KG1 (cell line): ENCODE measurements around the gene R3HDM1.
"Not testable (repeated sequence)": the region's sequence is repeated elsewhere in the genome, so short reads cannot be mapped to it uniquely, and the experiment has no call there.

ENCODE experiments used
- DNase-seq: peaks from one replicate; lab custom pipeline; 2025; lab: John Stamatoyannopoulos, UW

R3HDM1 gene

DNA sequence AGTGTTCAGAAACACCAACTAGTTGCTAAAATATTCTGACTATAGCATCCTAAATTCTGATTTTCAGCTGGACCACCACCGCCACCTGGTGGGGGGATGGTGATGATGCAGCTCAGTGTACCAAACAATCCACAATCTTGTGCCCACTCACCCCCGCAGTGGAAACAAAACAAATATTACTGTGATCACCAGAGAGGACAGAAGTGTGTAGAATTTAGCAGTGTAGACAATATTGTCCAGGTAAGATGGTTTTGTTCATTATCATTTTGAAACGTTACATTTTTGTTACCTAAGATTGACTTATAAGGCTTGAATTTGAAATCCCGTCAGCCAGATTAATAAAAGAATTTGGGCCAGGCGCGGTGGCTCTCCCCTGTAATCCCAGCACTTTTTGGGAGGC is 178.7 kb downstream of the R3HDM1 start:
- DNase-seq = peak; percentile 5

- DNase-seq = not testable (repeated sequence)
These were observed 183.8 kb downstream of the R3HDM1 start for GRCh38 chr2:135715086-135715485.

DNA sequence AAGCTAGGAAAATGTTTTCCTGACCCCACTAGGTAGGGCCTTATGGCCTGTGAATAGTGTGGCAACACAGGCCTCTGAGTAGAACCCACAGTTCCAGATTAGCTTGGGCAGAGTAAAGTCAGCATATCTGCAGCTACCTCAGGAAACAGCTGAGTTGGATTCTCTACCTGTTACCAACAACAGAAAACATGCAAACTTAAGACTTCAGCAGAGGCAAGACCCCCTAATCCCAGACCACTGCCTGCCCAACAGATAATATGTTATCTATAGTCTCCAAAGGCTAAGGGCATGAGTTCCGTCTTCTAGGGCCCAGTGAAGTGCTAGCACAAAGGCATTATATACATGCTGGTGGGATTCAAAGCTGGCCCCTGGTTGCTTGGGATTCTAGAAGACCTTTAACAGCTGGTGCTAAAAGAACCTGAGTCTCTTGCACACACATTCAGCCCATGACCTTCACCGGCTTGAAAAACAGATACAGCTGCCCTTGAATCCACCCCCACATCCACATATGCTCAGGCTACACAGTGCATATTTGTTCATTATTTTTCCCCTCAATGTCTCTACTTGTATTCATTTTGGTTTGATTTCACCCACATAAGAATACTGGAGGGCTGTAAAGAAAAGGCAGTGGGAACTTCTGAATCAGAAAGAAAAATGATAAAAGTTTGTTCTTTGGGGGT is 196.9 kb downstream of the R3HDM1 start:
- DNase-seq = no peak

DNA sequence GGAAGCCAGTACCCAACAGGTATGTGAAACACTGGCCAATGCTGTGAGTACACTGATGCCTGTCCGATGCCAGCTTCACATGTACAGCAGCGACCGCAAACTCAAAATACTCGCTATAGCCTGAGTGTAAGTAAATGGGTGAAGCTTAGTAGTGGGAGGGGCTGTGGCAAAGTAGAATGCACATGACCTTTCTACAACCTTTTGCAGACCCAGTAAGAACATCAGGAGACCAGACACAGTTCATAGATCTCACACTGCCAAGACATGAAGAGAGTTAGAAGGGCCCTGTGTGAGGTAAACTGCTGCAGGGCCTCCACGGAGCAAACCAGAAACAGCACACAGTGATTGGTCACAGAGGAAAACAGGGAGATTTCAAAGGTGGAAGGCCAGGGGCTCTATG is 201.3 kb downstream of the R3HDM1 start:
- no peak for DNase-seq

GRCh38 chr2:135733045-135733444 is 201.8 kb downstream of the R3HDM1 start:
- no peak for DNase-seq

- no peak for DNase-seq
These were observed 205.3 kb downstream of the R3HDM1 start for GRCh38 chr2:135736546-135736945.

DNA sequence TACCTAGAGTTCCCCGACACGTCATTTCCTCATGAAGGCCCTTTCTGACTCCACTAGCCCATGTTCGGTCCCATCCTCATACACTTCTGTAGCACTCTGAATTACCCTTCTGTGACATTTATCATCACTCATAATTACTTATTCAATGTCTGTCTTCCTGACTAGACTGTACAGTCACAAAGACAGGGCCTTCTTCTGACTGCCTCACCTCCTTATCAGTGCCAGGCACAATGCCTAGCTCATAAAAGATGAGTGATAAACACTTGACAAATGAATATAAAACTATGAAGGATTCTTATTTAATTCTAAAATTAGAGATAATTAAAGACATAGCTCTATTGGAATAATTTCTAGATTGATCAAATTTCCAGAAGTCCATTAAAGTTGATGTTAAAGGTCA is 208.9 kb downstream of the R3HDM1 start:
- DNase-seq = no peak

GRCh38 chr2:135741043-135741394 is 209.7 kb downstream of the R3HDM1 start:
- DNase-seq = no peak

- peak; percentile 93 for DNase-seq
These were observed 210.4 kb downstream of the R3HDM1 start, which contains the start of gene UBXN4 for GRCh38 chr2:135741395-135742324. TSS of gene UBXN4 (plus strand) at chr2:135741855. CDS start at chr2:135741930, 75 bp downstream.

GRCh38 chr2:135742325-135742757 is 211.1 kb downstream of the R3HDM1 start:
- no peak for DNase-seq

DNA sequence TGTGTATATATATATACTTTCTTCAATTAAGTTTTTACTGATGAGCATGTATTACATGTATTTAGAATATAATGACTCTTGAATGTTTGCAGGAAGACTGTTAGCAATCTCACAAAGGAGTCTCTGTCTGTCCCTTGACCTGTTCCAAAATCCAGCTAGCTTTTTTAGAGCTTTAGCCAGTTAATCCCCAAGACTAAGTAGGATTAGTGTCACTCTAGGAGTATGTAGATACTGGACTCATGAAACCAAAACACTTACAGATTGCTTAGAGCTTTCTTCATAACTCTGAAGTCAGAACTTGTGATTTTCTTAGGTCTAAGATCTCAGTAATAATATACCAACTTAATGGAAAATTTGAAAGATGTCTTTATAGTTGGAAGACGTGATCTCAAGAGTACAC is 212.6 kb downstream of the R3HDM1 start:
- no peak for DNase-seq

GRCh38 chr2:135744760-135745314 is 213.6 kb downstream of the R3HDM1 start:
- DNase-seq = no peak

GRCh38 chr2:135745545-135745944 is 214.3 kb downstream of the R3HDM1 start:
- DNase-seq = no peak

- no peak for DNase-seq
These were observed 224.3 kb downstream of the R3HDM1 start for GRCh38 chr2:135755573-135755972.

- DNase-seq = no peak
These were observed 225.4 kb downstream of the R3HDM1 start for GRCh38 chr2:135756692-135757091.

DNA sequence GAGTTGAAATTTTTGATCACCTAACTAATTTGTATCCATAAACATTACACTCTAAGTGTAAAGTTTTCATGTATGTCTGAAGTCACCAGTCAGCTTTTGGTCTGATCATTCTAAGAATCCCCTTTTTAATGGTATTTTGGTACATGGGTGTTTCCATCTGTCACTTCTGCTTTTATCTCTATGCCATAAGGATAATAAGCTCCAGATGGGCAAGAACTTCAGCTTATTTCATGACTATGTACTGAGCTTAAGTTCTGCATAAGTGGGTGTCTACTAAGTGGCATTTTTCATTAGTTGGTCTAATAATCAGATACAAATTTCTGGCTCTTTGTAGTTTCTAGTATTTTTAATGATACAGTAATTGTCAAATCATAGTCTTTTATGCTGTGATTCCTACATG is 230.7 kb downstream of the R3HDM1 start:
- DNase-seq = no peak

- no peak for DNase-seq
These were observed 231.2 kb downstream of the R3HDM1 start for GRCh38 chr2:135762530-135762929.

DNA sequence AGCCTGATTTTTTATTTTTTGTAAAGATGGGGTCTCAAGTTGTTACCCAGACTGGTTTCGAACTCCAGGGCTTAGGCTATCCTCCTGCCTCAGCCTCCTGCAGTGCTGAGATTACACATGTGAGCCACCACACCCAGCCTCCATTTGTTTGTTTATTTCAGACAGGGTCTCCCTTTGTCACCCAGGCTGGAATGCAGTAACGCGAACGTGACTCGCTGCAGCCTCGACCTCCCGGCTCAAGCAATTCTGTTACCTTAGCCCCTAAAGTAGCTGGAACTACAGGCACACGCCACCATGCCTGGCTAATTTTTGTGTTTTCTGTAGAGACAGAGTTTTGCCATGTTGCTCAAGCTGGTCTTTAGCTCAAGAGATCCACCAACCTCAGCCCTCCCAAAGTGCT is 237.6 kb downstream of the R3HDM1 start:
- DNase-seq = no peak

DNA sequence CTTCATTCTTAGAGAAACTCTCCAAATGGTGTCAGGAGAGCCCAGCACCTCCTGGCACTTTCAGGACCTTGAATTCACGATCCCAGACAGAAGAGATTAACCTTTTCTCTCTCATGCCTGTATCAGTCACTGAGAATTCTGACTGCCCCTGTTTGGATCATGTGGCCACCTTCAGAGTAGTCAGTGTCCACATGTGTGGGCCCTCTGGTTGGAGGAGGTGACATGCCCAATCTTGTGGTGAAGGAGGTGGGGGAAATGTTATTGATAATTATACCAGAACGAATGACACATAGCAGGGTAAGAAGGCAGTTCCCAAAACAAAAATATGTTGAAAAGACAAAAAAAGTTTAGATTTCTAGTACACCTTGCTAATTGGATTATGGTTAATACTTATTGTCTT is 242.0 kb downstream of the R3HDM1 start:
- DNase-seq = no peak

GRCh38 chr2:135773917-135774316 is 242.6 kb downstream of the R3HDM1 start:
- DNase-seq = no peak
